ENCODE results near the gene PRX. TPM values are rescaled to one million over a fixed set of nuclear protein-coding genes. Genes with fewer than 3 reads are reported as not detected.

The PRX gene
- total and polyA plus RNA-seq, 9 donors, result 7.0 to 9.3 (median 7.8) TPM

DNA sequence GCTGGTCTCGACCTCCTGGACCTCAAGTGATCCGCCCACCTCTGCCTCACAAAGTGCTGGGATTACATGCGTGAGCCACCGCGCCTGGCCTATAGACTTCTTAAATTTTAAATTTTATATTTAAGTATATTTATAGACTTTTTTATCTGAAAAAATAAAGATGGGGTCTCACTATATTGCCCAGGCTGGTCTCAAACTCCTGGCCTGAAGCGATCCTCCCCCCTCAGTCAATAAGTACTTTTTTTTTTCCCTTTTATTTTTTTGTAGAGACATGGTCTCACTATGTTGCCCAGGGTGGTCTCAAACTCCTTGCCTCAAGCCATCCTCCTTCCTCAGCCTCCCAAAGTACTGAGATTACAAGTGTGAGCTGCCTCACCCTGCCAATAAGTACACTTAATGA, 10.8 kb upstream of the PRX start:
- H3K9me3 ChIP-seq (replicated peaks; ENCODE audit: control insufficient read depth, low read depth, low read length), result no peaks in the 10 kb centered on the region
- peak overlapping the region; percentile 84 for H3K4me3 ChIP-seq (ENCODE audit: low read length)
- H3K36me3 ChIP-seq (ENCODE audit: control insufficient read depth, insufficient read depth, low read length), result peaks cover 13% of the 10 kb centered on the region
- H3K27me3 ChIP-seq (ENCODE audit: control insufficient read depth, insufficient read depth, low read length), result no peaks in the 10 kb centered on the region
- H3K4me1 ChIP-seq (ENCODE audit: control insufficient read depth, insufficient read depth, low read length), result peaks cover 40% of the 10 kb centered on the region
- DNase-seq, result no peak
- H3K27ac ChIP-seq (ENCODE audit: low read length), result no peak overlapping the region
- 100% methylated on average over 2 of the region's 6 CpGs for WGBS (ENCODE audit: insufficient coverage)

DNA sequence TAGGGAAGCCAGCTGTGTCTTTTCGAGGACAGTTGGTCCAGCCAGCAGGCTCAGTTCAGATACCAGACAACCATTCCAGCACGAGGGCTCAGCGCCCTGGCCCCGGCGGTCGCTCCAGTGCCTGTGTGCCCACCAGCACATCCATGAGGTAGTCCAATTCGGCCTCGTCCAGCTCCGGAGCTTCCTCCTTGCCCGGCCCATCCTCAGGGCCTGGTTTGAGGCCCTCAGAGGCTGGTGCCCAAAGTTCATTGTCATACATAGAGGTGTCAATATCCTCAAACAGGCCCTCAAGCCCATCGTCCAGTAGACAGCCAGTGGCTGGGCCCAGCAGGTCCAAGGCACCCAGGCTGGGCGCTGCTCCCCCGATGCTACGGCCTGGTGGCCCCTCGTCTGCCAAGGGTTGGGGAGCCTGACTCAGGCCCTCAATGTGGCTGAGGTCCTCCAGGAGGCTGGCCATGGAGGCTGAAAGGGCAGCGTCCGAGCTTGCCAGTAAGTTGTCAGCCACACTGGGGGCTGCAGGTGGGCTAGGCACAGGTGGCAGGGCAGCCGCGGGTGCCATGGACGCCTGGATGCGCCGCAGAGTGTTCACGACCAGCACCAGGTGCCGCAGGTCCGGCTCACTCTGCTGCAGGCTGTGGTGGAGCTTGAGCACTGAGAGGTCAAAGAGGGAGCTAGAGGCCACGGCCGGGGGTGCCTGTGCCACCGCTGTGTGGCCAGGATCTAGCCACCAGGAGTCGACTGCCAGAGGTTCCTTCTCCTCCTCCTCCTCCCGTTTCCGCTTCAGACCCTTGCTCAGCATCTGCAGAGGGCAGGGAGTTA, 9.8 kb upstream of the PRX start:
- Histone ChIP-seq H3K9me3 (replicated peaks; ENCODE audit: control insufficient read depth, low read depth, low read length) (no peaks in the 10 kb centered on the region), H3K27ac (ENCODE audit: low read length) (peak overlapping the region; percentile 99), H3K4me1 (ENCODE audit: control insufficient read depth, insufficient read depth, low read length) (peaks cover 40% of the 10 kb centered on the region), H3K4me3 (ENCODE audit: low read length) (no peak overlapping the region), H3K36me3 (ENCODE audit: control insufficient read depth, insufficient read depth, low read length) (peaks cover 13% of the 10 kb centered on the region), H3K27me3 (ENCODE audit: control insufficient read depth, insufficient read depth, low read length) (no peaks in the 10 kb centered on the region)
- 91% methylated on average over 24 of the region's 31 CpGs for WGBS (ENCODE audit: insufficient coverage)
- no peak for DNase-seq

DNA sequence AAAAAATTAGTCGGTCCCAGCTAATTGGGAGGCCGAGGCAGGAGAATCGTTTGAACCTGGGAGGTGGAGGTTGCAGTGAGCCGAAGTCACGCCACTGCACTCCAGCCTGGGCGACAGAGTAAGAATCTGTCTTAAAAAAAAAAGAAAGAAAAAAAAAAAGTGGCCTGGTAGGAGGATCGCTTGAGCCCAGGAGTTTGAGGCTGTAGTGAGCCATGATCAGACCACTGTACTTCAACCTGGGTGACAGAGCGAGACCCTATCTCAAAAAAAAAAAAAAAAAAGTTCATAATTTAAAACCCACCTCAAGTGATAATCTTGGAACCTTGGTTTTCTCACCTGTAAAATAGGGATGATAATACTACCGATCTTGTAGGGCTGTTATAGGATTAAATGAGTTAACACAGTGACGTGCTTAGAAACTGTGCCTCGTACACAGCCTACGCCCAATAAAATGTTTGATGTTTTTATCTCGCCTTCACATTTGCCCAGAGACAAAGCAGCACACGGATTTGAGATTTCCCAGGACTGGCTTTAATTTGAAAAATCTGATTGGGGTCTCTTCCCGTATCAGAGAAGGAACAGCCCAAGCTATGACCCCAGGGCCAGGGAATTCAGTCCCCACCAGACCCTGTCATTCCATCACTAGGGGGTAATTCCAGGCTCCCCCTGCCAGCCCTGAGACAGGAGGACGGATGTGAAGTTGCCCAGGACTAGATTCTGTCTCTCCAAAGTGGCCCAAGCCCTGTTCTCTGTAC, 9.0 kb upstream of the PRX start:
- WGBS (ENCODE audit: insufficient coverage), result 74% methylated on average over 13 of the region's 16 CpGs

GRCh38 chr19:40420766-40421765, 7.9 kb upstream of the PRX start:
- H3K9me3 ChIP-seq (replicated peaks; ENCODE audit: control insufficient read depth, low read depth, low read length), result no peaks in the 10 kb centered on the region
- WGBS (ENCODE audit: insufficient coverage), result under 1% methylated on average over 52 of the region's 56 CpGs
- H3K4me3 ChIP-seq (ENCODE audit: low read length), result peak overlapping the region; percentile 60
- H3K27me3 ChIP-seq (ENCODE audit: control insufficient read depth, insufficient read depth, low read length), result no peaks in the 10 kb centered on the region
- peaks cover 50% of the 10 kb centered on the region for H3K4me1 ChIP-seq (ENCODE audit: control insufficient read depth, insufficient read depth, low read length)
- H3K36me3 ChIP-seq (ENCODE audit: control insufficient read depth, insufficient read depth, low read length), result peaks cover 13% of the 10 kb centered on the region
- peak; percentile 98 for DNase-seq
- H3K27ac ChIP-seq (ENCODE audit: low read length), result peak overlapping the region; percentile 99

More for the DNA sequence above, 9.0 kb upstream of the PRX start:
- no peaks in the 10 kb centered on the region for H3K9me3 ChIP-seq (replicated peaks; ENCODE audit: control insufficient read depth, low read depth, low read length)
- H3K36me3 ChIP-seq (ENCODE audit: control insufficient read depth, insufficient read depth, low read length), result peaks cover 13% of the 10 kb centered on the region
- no peak overlapping the region for H3K4me3 ChIP-seq (ENCODE audit: low read length)
- H3K27ac ChIP-seq (ENCODE audit: low read length), result peak overlapping the region; percentile 99
- no peak for DNase-seq
- peaks cover 48% of the 10 kb centered on the region for H3K4me1 ChIP-seq (ENCODE audit: control insufficient read depth, insufficient read depth, low read length)
- no peaks in the 10 kb centered on the region for H3K27me3 ChIP-seq (ENCODE audit: control insufficient read depth, insufficient read depth, low read length)

DNA sequence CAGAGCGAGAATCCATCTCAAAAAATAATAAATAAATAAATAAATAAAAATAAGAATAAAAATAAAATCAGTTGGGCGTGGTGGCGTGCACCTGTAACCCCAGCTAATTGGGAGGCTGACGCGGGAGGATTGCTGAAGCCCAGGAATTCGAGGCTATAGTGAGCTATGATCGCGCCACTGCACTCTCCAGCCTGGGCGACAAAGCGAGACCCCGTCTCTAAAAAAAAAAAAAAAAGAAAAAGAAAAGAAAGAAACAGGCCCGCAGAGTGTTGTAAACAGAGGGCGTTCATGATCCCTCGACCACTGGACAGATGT, 7.2 kb upstream of the PRX start:
- Histone ChIP-seq H3K9me3 (replicated peaks; ENCODE audit: control insufficient read depth, low read depth, low read length) (no peaks in the 10 kb centered on the region), H3K27me3 (ENCODE audit: control insufficient read depth, insufficient read depth, low read length) (no peaks in the 10 kb centered on the region), H3K36me3 (ENCODE audit: control insufficient read depth, insufficient read depth, low read length) (peaks cover 13% of the 10 kb centered on the region), H3K4me3 (ENCODE audit: low read length) (peak overlapping the region; percentile 60), H3K4me1 (ENCODE audit: control insufficient read depth, insufficient read depth, low read length) (peaks cover 49% of the 10 kb centered on the region), H3K27ac (ENCODE audit: low read length) (peak overlapping the region; percentile 99)
- WGBS (ENCODE audit: insufficient coverage), result 51% methylated on average over 8 of the region's 14 CpGs
- no peak for DNase-seq

GRCh38 chr19:40419780-40420179, 6.6 kb upstream of the PRX start:
- Histone ChIP-seq H3K36me3 (ENCODE audit: control insufficient read depth, insufficient read depth, low read length) (peaks cover 13% of the 10 kb centered on the region), H3K27ac (ENCODE audit: low read length) (no peak overlapping the region), H3K27me3 (ENCODE audit: control insufficient read depth, insufficient read depth, low read length) (no peaks in the 10 kb centered on the region), H3K4me3 (ENCODE audit: low read length) (no peak overlapping the region), H3K4me1 (ENCODE audit: control insufficient read depth, insufficient read depth, low read length) (peaks cover 51% of the 10 kb centered on the region), H3K9me3 (replicated peaks; ENCODE audit: control insufficient read depth, low read depth, low read length) (no peaks in the 10 kb centered on the region)
- WGBS (ENCODE audit: insufficient coverage), result 98% methylated on average over 4 of the region's 5 CpGs
- no peak for DNase-seq

DNA sequence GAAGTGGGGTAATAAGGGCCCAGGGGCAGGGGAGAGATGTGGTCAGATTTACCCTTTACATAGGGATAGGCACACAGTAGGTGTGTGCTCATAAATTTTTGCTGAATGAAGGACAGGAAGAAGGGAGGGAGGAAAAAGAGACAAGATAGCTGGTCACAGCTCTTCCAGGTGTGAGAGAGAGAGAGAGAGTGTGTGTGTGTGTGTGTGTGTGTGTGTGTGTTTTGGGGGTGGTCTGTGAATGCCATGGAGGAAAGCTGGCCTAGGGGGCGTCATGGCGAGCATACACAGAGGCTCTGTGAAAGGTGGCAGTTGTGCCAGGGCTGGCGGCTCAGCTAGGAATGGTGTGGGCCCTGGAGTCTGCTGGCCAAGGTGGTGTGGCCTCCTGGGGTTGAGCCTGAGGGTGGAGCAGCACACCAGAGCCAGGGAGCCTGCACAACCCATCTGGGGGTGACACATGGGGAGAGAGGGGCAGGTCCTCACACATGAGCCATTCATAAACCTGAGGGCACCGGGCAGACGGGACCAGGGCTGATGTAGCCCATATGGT, 6.0 kb upstream of the PRX start:
- Histone ChIP-seq H3K27ac (ENCODE audit: low read length) (no peak overlapping the region), H3K27me3 (ENCODE audit: control insufficient read depth, insufficient read depth, low read length) (no peaks in the 10 kb centered on the region), H3K36me3 (ENCODE audit: control insufficient read depth, insufficient read depth, low read length) (peaks cover 13% of the 10 kb centered on the region), H3K4me1 (ENCODE audit: control insufficient read depth, insufficient read depth, low read length) (peaks cover 51% of the 10 kb centered on the region), H3K4me3 (ENCODE audit: low read length) (no peak overlapping the region), H3K9me3 (replicated peaks; ENCODE audit: control insufficient read depth, low read depth, low read length) (no peaks in the 10 kb centered on the region)
- no peak for DNase-seq
- 77% methylated on average over 3 of the region's 5 CpGs for WGBS (ENCODE audit: insufficient coverage)

DNA sequence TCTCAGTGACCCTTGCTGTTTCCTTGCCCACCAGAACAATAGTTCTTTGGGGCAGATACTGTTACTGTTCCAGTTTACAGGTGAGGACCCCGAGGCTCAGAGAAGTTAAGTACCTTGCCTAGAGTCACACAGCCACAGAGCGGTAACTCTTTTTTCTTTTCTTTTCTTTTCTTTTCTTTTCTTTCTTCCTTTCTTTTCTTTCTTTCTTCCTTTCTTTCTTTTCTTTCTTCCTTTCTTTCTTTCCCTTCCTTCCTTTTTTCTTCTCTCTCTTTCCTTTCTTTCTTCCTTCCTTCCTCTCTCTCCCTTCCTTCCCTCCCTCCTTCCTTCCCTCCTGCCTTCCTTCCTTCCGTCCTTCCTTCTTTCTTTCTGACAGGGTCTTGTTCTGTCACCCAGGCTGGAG, 4.9 kb upstream of the PRX start:
- H3K27me3 ChIP-seq (ENCODE audit: control insufficient read depth, insufficient read depth, low read length), result no peaks in the 10 kb centered on the region
- H3K27ac ChIP-seq (ENCODE audit: low read length), result peak overlapping the region; percentile 93
- no peak for DNase-seq
- no peak overlapping the region for H3K4me3 ChIP-seq (ENCODE audit: low read length)
- 84% methylated on average over 3 of the region's 3 CpGs for WGBS (ENCODE audit: insufficient coverage)
- H3K36me3 ChIP-seq (ENCODE audit: control insufficient read depth, insufficient read depth, low read length), result peaks cover 9% of the 10 kb centered on the region
- H3K4me1 ChIP-seq (ENCODE audit: control insufficient read depth, insufficient read depth, low read length), result peaks cover 50% of the 10 kb centered on the region
- H3K9me3 ChIP-seq (replicated peaks; ENCODE audit: control insufficient read depth, low read depth, low read length), result no peaks in the 10 kb centered on the region

DNA sequence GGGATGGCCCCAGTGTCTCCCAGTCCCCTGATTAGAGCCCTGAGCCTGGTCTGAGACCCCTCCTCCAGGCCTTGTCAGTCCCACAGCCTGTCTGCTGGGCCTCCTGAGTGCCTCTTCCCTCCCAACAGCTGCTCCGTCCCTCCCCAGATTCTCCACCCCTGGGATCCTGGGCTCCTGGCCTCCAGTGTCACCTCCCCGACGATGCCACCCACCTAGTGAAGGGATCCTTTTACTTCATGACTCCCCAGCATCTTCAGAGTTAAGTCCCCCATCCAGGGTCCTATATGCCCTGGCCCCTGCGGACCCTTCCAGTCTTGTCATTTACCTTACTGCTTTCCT, 4.4 kb upstream of the PRX start:
- DNase-seq, result peak; percentile 46
- Histone ChIP-seq H3K9me3 (replicated peaks; ENCODE audit: control insufficient read depth, low read depth, low read length) (no peaks in the 10 kb centered on the region), H3K4me1 (ENCODE audit: control insufficient read depth, insufficient read depth, low read length) (peaks cover 50% of the 10 kb centered on the region), H3K27ac (ENCODE audit: low read length) (peak overlapping the region; percentile 93), H3K4me3 (ENCODE audit: low read length) (no peak overlapping the region), H3K36me3 (ENCODE audit: control insufficient read depth, insufficient read depth, low read length) (peaks cover 5% of the 10 kb centered on the region), H3K27me3 (ENCODE audit: control insufficient read depth, insufficient read depth, low read length) (no peaks in the 10 kb centered on the region)
- 26% methylated on average over 2 of the region's 4 CpGs for WGBS (ENCODE audit: insufficient coverage)
